ENCODE results near the gene CRTC1. TPM values are rescaled to one million over a fixed set of nuclear protein-coding genes. Genes with fewer than 3 reads are reported as not detected.

The CRTC1 gene
- total RNA-seq, 2 donors from 2014 or later: 4.0 to 5.8 TPM

DNA sequence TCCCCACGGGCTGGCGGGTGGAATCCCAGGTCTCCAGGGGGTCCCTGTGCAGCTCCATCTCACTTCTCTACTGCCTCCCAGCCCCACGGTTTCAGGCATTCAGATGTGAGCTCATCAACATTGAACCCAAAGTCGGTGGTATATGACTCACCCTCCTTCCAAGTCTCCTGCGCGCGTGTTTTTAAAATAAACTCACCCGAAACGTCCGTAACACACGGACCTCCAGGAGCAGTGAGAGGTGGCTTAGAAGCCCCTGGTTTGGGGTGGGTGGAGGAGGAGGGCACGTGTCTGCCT lies 14.0 kb upstream of the CRTC1 start:
- Histone ChIP-seq H3K36me3 (peaks cover 27% of the 10 kb centered on the region), H3K4me3 (no peak overlapping the region), H3K9me3 (no peaks in the 10 kb centered on the region), H3K4me1 (peaks cover 0 to 38% of the 10 kb centered on the region in 2 donors), H3K27me3 (no peaks in the 10 kb centered on the region), H3K27ac (no peak overlapping the region)
- TF ChIP-seq, protein P1, sequence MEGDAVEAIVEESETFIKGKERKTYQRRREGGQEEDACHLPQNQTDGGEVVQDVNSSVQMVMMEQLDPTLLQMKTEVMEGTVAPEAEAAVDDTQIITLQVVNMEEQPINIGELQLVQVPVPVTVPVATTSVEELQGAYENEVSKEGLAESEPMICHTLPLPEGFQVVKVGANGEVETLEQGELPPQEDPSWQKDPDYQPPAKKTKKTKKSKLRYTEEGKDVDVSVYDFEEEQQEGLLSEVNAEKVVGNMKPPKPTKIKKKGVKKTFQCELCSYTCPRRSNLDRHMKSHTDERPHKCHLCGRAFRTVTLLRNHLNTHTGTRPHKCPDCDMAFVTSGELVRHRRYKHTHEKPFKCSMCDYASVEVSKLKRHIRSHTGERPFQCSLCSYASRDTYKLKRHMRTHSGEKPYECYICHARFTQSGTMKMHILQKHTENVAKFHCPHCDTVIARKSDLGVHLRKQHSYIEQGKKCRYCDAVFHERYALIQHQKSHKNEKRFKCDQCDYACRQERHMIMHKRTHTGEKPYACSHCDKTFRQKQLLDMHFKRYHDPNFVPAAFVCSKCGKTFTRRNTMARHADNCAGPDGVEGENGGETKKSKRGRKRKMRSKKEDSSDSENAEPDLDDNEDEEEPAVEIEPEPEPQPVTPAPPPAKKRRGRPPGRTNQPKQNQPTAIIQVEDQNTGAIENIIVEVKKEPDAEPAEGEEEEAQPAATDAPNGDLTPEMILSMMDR (IDR thresholded peaks at IDR 0.05): no peak
- DNase-seq (ENCODE audit: low spot score): no peak

DNA sequence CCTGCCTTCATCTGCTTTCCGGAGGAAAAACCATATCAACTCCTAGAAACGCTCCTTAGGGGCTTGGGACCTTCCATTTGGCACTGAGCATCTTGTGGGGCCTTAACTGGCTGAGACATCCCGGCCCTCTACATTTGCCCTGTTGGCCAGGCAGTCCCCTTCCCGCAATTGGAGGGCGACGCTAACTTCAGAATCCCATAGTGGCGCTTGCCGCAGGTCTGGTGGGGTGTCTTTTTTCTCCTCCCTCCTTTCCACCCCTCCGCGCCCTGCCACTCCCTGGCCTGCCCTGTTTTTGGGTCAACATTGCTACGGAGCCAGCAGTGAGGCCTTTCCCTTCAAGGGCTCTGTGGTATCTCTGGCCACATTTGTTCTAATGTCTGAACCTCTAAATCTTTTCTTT lies 13.6 kb upstream of the CRTC1 start:
- DNase-seq (ENCODE audit: low spot score): no peak
- Histone ChIP-seq H3K27ac (no peak overlapping the region), H3K4me1 (peaks cover 0 to 38% of the 10 kb centered on the region in 2 donors), H3K9me3 (no peaks in the 10 kb centered on the region), H3K27me3 (no peaks in the 10 kb centered on the region), H3K36me3 (peaks cover 27% of the 10 kb centered on the region), H3K4me3 (no peak overlapping the region)
- TF ChIP-seq, protein P1 (IDR thresholded peaks at IDR 0.05): no peak

DNA sequence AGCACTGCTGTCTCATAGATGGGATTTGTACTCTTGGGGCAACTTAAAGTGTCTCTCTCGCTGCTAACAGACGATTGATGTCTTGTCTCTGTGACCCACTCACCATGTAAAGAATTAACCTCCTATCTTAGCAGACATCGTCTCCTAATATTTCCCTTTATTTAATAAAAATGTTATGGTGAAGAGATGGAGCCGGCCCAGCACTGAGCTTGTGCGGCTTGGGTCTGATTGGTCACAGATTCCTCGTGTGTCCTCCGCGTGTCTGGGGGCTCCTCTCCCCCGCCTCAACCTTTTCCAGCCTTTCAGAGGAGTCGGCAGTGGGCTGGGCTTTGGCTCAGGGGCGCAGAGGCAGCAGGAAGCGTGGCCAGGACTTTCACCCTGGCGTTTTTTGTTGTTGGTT lies 13.2 kb upstream of the CRTC1 start:
- Histone ChIP-seq H3K27ac (no peak overlapping the region), H3K36me3 (peaks cover 27% of the 10 kb centered on the region), H3K4me1 (peaks cover 0 to 36% of the 10 kb centered on the region in 2 donors), H3K9me3 (no peaks in the 10 kb centered on the region), H3K27me3 (no peaks in the 10 kb centered on the region), H3K4me3 (no peak overlapping the region)
- DNase-seq (ENCODE audit: low spot score): no peak
- TF ChIP-seq, protein P1 (IDR thresholded peaks at IDR 0.05): no peak

DNA sequence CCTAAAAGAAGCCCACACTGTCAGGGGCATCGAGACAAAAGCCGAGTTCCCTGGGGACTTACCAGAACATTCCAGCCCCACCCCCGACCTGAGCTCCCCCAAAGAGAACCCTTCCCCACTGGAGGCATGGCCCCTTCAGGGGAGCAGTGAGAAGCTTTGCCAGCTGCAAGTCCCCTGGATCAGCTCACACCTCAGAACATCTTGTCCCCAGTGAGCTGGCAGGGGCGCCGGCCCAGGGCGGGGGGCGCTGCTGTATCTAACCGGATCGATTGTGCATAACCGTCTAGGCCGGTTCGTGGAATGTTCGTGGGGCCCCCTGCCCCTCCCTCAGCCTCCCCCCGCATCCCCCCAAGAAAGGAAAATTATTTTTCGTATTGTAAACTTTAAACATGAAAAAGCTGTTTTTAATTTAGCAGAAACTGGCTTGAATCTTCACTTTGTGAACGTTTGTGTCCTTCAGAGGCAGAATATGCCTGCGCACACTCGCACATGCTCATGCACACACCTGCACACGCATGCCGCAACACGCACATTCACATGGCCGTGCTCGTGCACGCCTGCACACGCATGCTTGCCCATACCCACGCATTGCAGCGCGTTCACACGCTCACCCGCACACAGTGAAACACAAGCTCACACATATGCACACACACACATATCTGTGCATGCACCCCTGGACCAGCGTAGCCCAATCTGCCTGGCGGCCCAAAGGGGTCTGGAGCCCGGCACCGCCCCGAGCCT lies 12.0 kb upstream of the CRTC1 start:
- Histone ChIP-seq H3K4me3 (no peak overlapping the region), H3K27me3 (no peaks in the 10 kb centered on the region), H3K9me3 (no peaks in the 10 kb centered on the region), H3K27ac (peak overlapping the region; percentile 56 to 68), H3K4me1 (peaks cover 0 to 25% of the 10 kb centered on the region in 2 donors), H3K36me3 (peaks cover 27% of the 10 kb centered on the region)
- no peak for DNase-seq (ENCODE audit: low spot score)
- TF ChIP-seq, protein P1 (IDR thresholded peaks at IDR 0.05): no peak

DNA sequence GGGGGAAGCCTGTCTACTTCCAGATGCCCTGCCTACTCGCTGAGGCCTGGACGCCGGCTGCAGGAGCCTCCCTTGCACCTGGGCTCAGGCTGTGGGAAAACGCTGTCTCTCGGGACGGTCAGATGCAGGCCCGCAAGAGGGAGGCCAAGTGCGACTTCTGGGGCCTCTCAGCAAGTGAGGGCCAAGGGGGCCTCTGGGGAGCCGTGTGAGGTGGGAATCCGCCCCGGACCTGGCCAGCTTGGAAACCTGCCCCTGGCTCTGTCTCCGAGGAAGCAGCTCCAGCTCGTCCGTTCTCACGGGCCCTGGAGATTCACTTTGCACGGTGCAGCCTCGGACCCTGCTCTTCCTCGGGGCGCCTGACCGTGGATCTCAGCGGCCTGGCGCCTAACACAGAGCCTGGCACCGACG lies 11.4 kb upstream of the CRTC1 start:
- Histone ChIP-seq H3K27me3 (no peaks in the 10 kb centered on the region), H3K27ac (peak overlapping the region; percentile 56 to 68), H3K4me1 (peaks cover 0 to 25% of the 10 kb centered on the region in 2 donors), H3K9me3 (no peaks in the 10 kb centered on the region), H3K36me3 (peaks cover 27% of the 10 kb centered on the region), H3K4me3 (no peak overlapping the region)
- TF ChIP-seq, protein P1 (IDR thresholded peaks at IDR 0.05): no peak
- DNase-seq (ENCODE audit: low spot score): no peak
